Endothelial cell of umbilical vein (primary cell): Measurements from ENCODE around the gene LFNG. TPM values are rescaled to one million over a fixed set of nuclear protein-coding genes. Genes with fewer than 3 reads are reported as not detected.

ENCODE experiments used
- BruUV-seq: library from RNA; stranded (reverse); fragments of 400-500 nt; replicated peaks from 2 replicates; lab custom pipeline; 2021; lab: Mats Ljungman, UMichigan
- CTCF ChIA-PET: fragments of 300-600, 350-600 bp; sonication (Branson Sonifier 250); formaldehyde crosslinking; loops from one replicate; lab custom pipeline; 2021; ENCODE audit warnings: antibody characterized with exemption, inconsistent platforms; lab: Charles Lee
- POLR2A ChIA-PET: fragments of 300-600, 350-600 bp; sonication (Branson Sonifier 250); formaldehyde crosslinking; loops from one replicate; lab custom pipeline; 2021; ENCODE audit warnings: antibody characterized with exemption, inconsistent platforms; lab: Charles Lee
- DNase-seq: peaks from one replicate; pipeline ENCODE4 v3.0.0-alpha.2; 2011; ENCODE audit warnings: low read depth, low spot score
- FAIRE-seq: peaks from 2 replicates; lab custom pipeline; 2011; peaks lifted over from hg19 to GRCh38; lab: Jason Lieb, UNC
- H2AFZ ChIP-seq: 2 replicates; pipeline ENCODE4 v1.6.0; 2012; ENCODE audit warnings: low read depth, low read length, control low read depth, inconsistent platforms
- H3K27ac ChIP-seq: 2 replicates; pipeline ENCODE4 v1.5.1; 2011; ENCODE audit warnings: low read depth, mild to moderate bottlenecking, control low read depth, low read length, moderate library complexity; ENCODE audit not compliant: insufficient read depth
- H3K27me3 ChIP-seq, 2 experiments: 2 replicates each; pipeline versions ENCODE4 v1.6.0 to v1.6.1; 2011; ENCODE audit warnings: low read length in 2 of 2, mixed read lengths in 1 of 2; ENCODE audit not compliant: control insufficient read depth in 2 of 2, insufficient read depth in 2 of 2
- H3K36me3 ChIP-seq, 2 experiments: 2 replicates in 1 of 2; 3 replicates in 1 of 2; pipeline ENCODE4 v1.5.1; 2011; ENCODE audit warnings: low read length in 2 of 2, mild to moderate bottlenecking in 1 of 2, moderate library complexity in 1 of 2; ENCODE audit not compliant: control insufficient read depth in 2 of 2, insufficient read depth in 2 of 2; ENCODE audit errors: extremely low read depth in 1 of 2
- H3K4me1 ChIP-seq: 3 replicates; pipeline ENCODE4 v1.5.1; 2011; ENCODE audit warnings: mild to moderate bottlenecking, low read length; ENCODE audit not compliant: control insufficient read depth, insufficient read depth; ENCODE audit errors: extremely low read depth
- H3K4me2 ChIP-seq: 2 replicates; pipeline ENCODE4 v1.6.1; 2011; ENCODE audit warnings: low read length, control low read depth, mixed read lengths; ENCODE audit not compliant: insufficient read depth
- H3K4me3 ChIP-seq, 3 experiments: fragments of 200-600 bp in 1 of 3; sonication (generic), shearing (Covaris generic) in 1 of 3; replicated peaks in 1 of 3; 2 replicates each; pipeline ENCODE4 v1.5.1; 2011 to 2016; ENCODE audit warnings: control low read depth in 3 of 3, low read length in 3 of 3, mild to moderate bottlenecking in 2 of 3, inconsistent platforms in 1 of 3, low read depth in 1 of 3, moderate library complexity in 1 of 3; ENCODE audit not compliant: insufficient read depth in 1 of 3
- H3K79me2 ChIP-seq: 2 replicates; pipeline ENCODE4 v1.6.0; 2012; ENCODE audit warnings: low read length, inconsistent platforms; ENCODE audit not compliant: control insufficient read depth, insufficient read depth
- H3K9ac ChIP-seq: replicated peaks from 2 replicates; pipeline ENCODE3; 2011; ENCODE audit warnings: low read length, control low read depth; ENCODE audit not compliant: insufficient read depth; ENCODE audit errors: extremely low read depth
- H3K9me1 ChIP-seq: replicated peaks from 3 replicates; pipeline ENCODE4 v1.6.0; 2011; ENCODE audit warnings: mild to moderate bottlenecking, low read length; ENCODE audit not compliant: control insufficient read depth, insufficient read depth; ENCODE audit errors: extremely low read depth
- H3K9me3 ChIP-seq: replicated peaks from 2 replicates; pipeline ENCODE4 v1.5.1; 2012; ENCODE audit warnings: low read length, inconsistent platforms; ENCODE audit not compliant: control insufficient read depth, insufficient read depth
- H4K20me1 ChIP-seq: replicated peaks from 2 replicates; pipeline ENCODE3; 2011; ENCODE audit warnings: mild to moderate bottlenecking, low read length; ENCODE audit not compliant: control insufficient read depth, insufficient read depth; ENCODE audit errors: extremely low read depth
- EZH2 ChIP-seq: IDR thresholded peaks from 2 replicates; pipeline ENCODE4 v1.6.1; 2012; ENCODE audit warnings: borderline replicate concordance, low read depth, mild to moderate bottlenecking, moderate library complexity, low read length, inconsistent platforms; ENCODE audit not compliant: severe bottlenecking
- FOS ChIP-seq: IDR thresholded peaks from 2 replicates; pipeline ENCODE4 v1.6.1; 2011; ENCODE audit warnings: mild to moderate bottlenecking, low read length, moderate library complexity, borderline replicate concordance; ENCODE audit not compliant: insufficient read depth
- GATA2 ChIP-seq: IDR thresholded peaks from 2 replicates; pipeline ENCODE4 v1.7.0; 2011; ENCODE audit warnings: low read depth, mild to moderate bottlenecking, moderate library complexity, mixed read lengths, low read length; ENCODE audit not compliant: insufficient read length, insufficient read depth
- JUN ChIP-seq: IDR thresholded peaks from 2 replicates; pipeline ENCODE4 v1.6.1; 2011; ENCODE audit warnings: borderline replicate concordance, low read depth; ENCODE audit not compliant: insufficient read length, insufficient read depth
- MYC ChIP-seq: IDR thresholded peaks from one replicate; pipeline ENCODE4 v1.6.1; 2011; ENCODE audit warnings: mild to moderate bottlenecking, low read depth, low read length
- POLR2A ChIP-seq: IDR thresholded peaks from 2 replicates; pipeline ENCODE4 v1.6.1; 2012; ENCODE audit warnings: low read depth, mild to moderate bottlenecking, control low read depth, low read length
- POLR2AphosphoS5 ChIP-seq: IDR thresholded peaks from 2 replicates; pipeline ENCODE4 v1.6.1; 2012; ENCODE audit warnings: low read depth, mild to moderate bottlenecking, control low read depth, low read length, moderate library complexity; ENCODE audit not compliant: insufficient read depth
- dilution Hi-C: fragments of 300-500 bp; cut with MboI; formaldehyde crosslinking; loops from one replicate; pipeline ENCODE4 v1.15.0; 2019; ENCODE audit warnings: low sequenced_read_pairs; ENCODE audit not compliant: extremely low pct_ligation_motif_present
- intact Hi-C: fragments of 100-400 bp; cut with micrococcal nuclease; formaldehyde crosslinking; loops from one replicate; pipeline ENCODE4 v1.10.0; 2022
- polyA plus RNA-seq, 4 experiments: library from polyadenylated mRNA; depleted of rRNA in 3 of 4; stranded (reverse) in 3 of 4; unstranded in 1 of 4; fragments of >200 nt; gene quantifications; 2 replicates each; pipeline versions ENCODE4 v1.2.1 to v1.2.3, GENCODE V29; 2011 to 2012; ENCODE audit warnings: missing spikeins in 1 of 4
- total RNA-seq: library from RNA; stranded (reverse); gene quantifications from 2 replicates; pipeline ENCODE4 v1.2.3, GENCODE V29; 2021
- TF ChIP-seq, protein P1 (sequence below), 2 donors: IDR thresholded peaks; 1 replicate in 1 of 2; 2 replicates in 1 of 2; pipeline ENCODE4 v1.5.1; 2011; ENCODE audit warnings: low read length in 2 of 2, mild to moderate bottlenecking in 2 of 2, moderate library complexity in 2 of 2, control low read depth in 1 of 2, inconsistent platforms in 1 of 2, low read depth in 1 of 2; ENCODE audit not compliant: insufficient read depth in 1 of 2; ENCODE audit errors: extremely low read depth in 1 of 2
- TF ChIP-seq, protein P2 (sequence below): IDR thresholded peaks from 2 replicates; pipeline ENCODE4 v1.6.1; 2011; ENCODE audit not compliant: insufficient read depth, insufficient read length

The LFNG gene
- total and polyA plus RNA-seq, 2 donors (not counting 3 experiments of a cell fraction or from before 2014, with no cell fraction given) = 12.6 to 13.1 TPM

- dilution Hi-C loops = no loop called here
- FAIRE-seq (no peak), DNase-seq (no peak)
- ChIA-PET CTCF (interaction anchor here (0.6 to 2.4 kb wide), 10 partner anchors 42 to 143 kb away, joined by 3 to 18 read pairs (median 4); partner anchors contain the start of gene TTYH3), POLR2A (no interaction called here)
- Histone ChIP-seq H3K9ac (no peak overlapping the region), H3K9me3 (no peaks in the 10 kb centered on the region), H3K36me3 (no peaks in the 10 kb centered on the region), H3K9me1 (no peaks in the 10 kb centered on the region), H3K4me3 (no peak overlapping the region), H3K4me1 (peaks cover 11% of the 10 kb centered on the region), H3K27me3 (no peaks in the 10 kb centered on the region), H2AFZ (no peak overlapping the region), H3K27ac (no peak overlapping the region), H3K79me2 (no peaks in the 10 kb centered on the region), H3K4me2 (no peak overlapping the region), H4K20me1 (no peaks in the 10 kb centered on the region)
- BruUV-seq = no TSS peak
- TF ChIP-seq EZH2 = no peak
- TF ChIP-seq POLR2A = no peak
- TF ChIP-seq, protein P1, sequence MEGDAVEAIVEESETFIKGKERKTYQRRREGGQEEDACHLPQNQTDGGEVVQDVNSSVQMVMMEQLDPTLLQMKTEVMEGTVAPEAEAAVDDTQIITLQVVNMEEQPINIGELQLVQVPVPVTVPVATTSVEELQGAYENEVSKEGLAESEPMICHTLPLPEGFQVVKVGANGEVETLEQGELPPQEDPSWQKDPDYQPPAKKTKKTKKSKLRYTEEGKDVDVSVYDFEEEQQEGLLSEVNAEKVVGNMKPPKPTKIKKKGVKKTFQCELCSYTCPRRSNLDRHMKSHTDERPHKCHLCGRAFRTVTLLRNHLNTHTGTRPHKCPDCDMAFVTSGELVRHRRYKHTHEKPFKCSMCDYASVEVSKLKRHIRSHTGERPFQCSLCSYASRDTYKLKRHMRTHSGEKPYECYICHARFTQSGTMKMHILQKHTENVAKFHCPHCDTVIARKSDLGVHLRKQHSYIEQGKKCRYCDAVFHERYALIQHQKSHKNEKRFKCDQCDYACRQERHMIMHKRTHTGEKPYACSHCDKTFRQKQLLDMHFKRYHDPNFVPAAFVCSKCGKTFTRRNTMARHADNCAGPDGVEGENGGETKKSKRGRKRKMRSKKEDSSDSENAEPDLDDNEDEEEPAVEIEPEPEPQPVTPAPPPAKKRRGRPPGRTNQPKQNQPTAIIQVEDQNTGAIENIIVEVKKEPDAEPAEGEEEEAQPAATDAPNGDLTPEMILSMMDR (IDR thresholded peaks at IDR 0.05; ENCODE audit: extremely low read depth in 1 of 2, insufficient read depth in 1 of 2, low read depth in 1 of 2, low read length in 2 of 2) = no peak
- TF ChIP-seq, protein P2, sequence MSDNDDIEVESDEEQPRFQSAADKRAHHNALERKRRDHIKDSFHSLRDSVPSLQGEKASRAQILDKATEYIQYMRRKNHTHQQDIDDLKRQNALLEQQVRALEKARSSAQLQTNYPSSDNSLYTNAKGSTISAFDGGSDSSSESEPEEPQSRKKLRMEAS = no peak
- TF ChIP-seq FOS = no peak
- TF ChIP-seq POLR2AphosphoS5 = no peak
- no peak for TF ChIP-seq MYC
- TF ChIP-seq GATA2 = no peak
- no peak for TF ChIP-seq JUN
- intact Hi-C loops = loop anchor here (1.0 kb wide), 1 partner anchor 114 kb away; no protein-coding TSS in a partner anchor
Measured at GRCh38 chr7:2566890-2567678, 47.5 kb downstream of the LFNG start.
